Lung (tissue), 12 donors: ENCODE results near the gene MAP3K13. TPM values are rescaled to one million over a fixed set of nuclear protein-coding genes. Genes with fewer than 3 reads are reported as not detected.

Experiments used
- ATAC-seq: fragments of 200-7000 bp; cut with Tn5 transposase; one replicate; pipeline ENCODE4 v1.9.1; 2020; ENCODE audit warnings: moderate number of reproducible peaks; ENCODE audit not compliant: insufficient read depth, low FRiP score
- DNase-seq, 3 donors: peaks; one replicate each; pipeline ENCODE4 v3.0.0-alpha.2; 2013 to 2017
- H3K27ac ChIP-seq, 2 donors: one replicate each; pipeline ENCODE4 v1.5.1; 2013; ENCODE audit warnings: mild to moderate bottlenecking in 2 of 2, moderate library complexity in 2 of 2, control low read depth in 1 of 2, inconsistent platforms in 1 of 2, low read depth in 1 of 2, low read length in 1 of 2
- H3K27me3 ChIP-seq, 3 donors: one replicate each; pipeline ENCODE4 v1.5.1; 2013; ENCODE audit warnings: low read length in 2 of 3; ENCODE audit not compliant: control insufficient read depth in 3 of 3, insufficient read depth in 3 of 3
- H3K36me3 ChIP-seq, 4 donors: one replicate each; pipeline ENCODE4 v1.5.1; 2013; ENCODE audit warnings: low read length in 4 of 4, mild to moderate bottlenecking in 1 of 4, moderate library complexity in 1 of 4; ENCODE audit not compliant: control insufficient read depth in 4 of 4, insufficient read depth in 4 of 4
- H3K4me1 ChIP-seq, 5 donors: one replicate each; pipeline ENCODE4 v1.5.1; 2013; ENCODE audit warnings: low read length in 5 of 5, mild to moderate bottlenecking in 2 of 5, moderate library complexity in 1 of 5; ENCODE audit not compliant: control insufficient read depth in 5 of 5, insufficient read depth in 5 of 5
- H3K4me3 ChIP-seq: one replicate; pipeline ENCODE4 v1.5.1; 2013; ENCODE audit warnings: mild to moderate bottlenecking, control low read depth, moderate library complexity
- H3K9ac ChIP-seq, 2 donors: one replicate each; pipeline ENCODE4 v1.5.1; 2013; ENCODE audit warnings: low read length in 2 of 2, control low read depth in 1 of 2; ENCODE audit not compliant: insufficient read depth in 1 of 2
- H3K9me3 ChIP-seq, 4 donors: one replicate each; pipeline ENCODE4 v1.5.1; 2013; ENCODE audit warnings: low read length in 3 of 4, mild to moderate bottlenecking in 1 of 4, moderate library complexity in 1 of 4; ENCODE audit not compliant: control insufficient read depth in 4 of 4, insufficient read depth in 3 of 4
- WGBS, 2 donors: extraction: QIAGEN DNeasy Blood & Tissue Kit; methylation state at CpG; one replicate each; pipeline ENCODE4 v1.1.7; 2013; 5-methylcytosine and 5-hydroxymethylcytosine counted together
- polyA plus RNA-seq, 2 donors: library from polyadenylated mRNA; stranded (reverse); fragments of 200-250 nt; gene quantifications; one replicate each; pipeline ENCODE4 v1.2.1, GENCODE V29; 2013
- total RNA-seq, 2 donors: library from RNA; depleted of rRNA in 1 of 2; stranded (reverse); fragments of >200 nt in 1 of 2; gene quantifications; one replicate each; pipeline ENCODE4 v1.2.1, GENCODE V29; 2014 to 2021
- TF ChIP-seq, protein P1 (sequence below): IDR thresholded peaks from 2 replicates; pipeline ENCODE4 v1.5.1; 2012; ENCODE audit warnings: mild to moderate bottlenecking; ENCODE audit errors: control extremely low read depth, extremely low read depth
- donor health status: control.
- donor health status: control.
- donor health status: Bipolar disorder and iron deficiency.
- donor health status: healthy.
- donor health status: DM: yes; HTN: yes; CAD: no.

The MAP3K13 gene
- total and polyA plus RNA-seq, 4 donors = 20.7 to 74.8 (median 29.3) TPM

DNA sequence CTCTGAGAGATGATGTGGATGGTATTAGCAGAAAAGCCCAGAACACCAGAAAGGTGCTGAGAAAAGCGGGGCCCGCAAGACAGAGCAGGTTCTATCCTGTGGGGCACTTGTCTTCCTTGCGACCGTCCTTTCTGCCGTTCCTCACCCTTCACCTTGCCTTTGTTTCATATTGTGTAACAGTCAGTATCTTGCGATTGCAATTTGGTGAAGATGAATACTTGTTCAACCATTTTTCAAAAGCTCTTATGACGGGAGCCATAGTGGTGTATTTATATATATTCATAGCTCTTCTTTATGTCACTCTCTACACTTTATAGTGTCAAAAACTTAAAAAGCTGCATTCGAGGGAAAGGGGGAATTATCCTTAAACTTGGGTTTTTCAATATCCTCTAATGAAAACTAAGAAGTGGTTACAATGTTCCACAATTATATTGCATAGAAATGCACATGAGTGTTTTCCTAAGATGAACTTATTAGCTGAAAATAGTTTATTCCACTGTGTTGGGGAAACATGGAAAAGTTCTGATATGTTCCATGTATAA is 797 bp downstream of the MAP3K13 start:
- ATAC-seq = no peak
- peak overlapping the region; percentile 26 to 86 for H3K27ac ChIP-seq
- H3K36me3 ChIP-seq = no peaks in the 10 kb centered on the region
- no peak for DNase-seq
- 7 to 16% methylated on average over 8 of the region's 8 CpGs for WGBS, 2 donors
- H3K9me3 ChIP-seq = no peaks in the 10 kb centered on the region
- TF ChIP-seq, protein P1, sequence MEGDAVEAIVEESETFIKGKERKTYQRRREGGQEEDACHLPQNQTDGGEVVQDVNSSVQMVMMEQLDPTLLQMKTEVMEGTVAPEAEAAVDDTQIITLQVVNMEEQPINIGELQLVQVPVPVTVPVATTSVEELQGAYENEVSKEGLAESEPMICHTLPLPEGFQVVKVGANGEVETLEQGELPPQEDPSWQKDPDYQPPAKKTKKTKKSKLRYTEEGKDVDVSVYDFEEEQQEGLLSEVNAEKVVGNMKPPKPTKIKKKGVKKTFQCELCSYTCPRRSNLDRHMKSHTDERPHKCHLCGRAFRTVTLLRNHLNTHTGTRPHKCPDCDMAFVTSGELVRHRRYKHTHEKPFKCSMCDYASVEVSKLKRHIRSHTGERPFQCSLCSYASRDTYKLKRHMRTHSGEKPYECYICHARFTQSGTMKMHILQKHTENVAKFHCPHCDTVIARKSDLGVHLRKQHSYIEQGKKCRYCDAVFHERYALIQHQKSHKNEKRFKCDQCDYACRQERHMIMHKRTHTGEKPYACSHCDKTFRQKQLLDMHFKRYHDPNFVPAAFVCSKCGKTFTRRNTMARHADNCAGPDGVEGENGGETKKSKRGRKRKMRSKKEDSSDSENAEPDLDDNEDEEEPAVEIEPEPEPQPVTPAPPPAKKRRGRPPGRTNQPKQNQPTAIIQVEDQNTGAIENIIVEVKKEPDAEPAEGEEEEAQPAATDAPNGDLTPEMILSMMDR = no peak
- peaks cover 0 to 8% (median 6%) of the 10 kb centered on the region in 5 donors for H3K4me1 ChIP-seq
- H3K9ac ChIP-seq = peak overlapping the region in 1 of 2 donors; percentile 96
- H3K27me3 ChIP-seq = peaks cover 0 to 3% (median 0%) of the 10 kb centered on the region in 3 donors
- peak overlapping the region; percentile 52 for H3K4me3 ChIP-seq

DNA sequence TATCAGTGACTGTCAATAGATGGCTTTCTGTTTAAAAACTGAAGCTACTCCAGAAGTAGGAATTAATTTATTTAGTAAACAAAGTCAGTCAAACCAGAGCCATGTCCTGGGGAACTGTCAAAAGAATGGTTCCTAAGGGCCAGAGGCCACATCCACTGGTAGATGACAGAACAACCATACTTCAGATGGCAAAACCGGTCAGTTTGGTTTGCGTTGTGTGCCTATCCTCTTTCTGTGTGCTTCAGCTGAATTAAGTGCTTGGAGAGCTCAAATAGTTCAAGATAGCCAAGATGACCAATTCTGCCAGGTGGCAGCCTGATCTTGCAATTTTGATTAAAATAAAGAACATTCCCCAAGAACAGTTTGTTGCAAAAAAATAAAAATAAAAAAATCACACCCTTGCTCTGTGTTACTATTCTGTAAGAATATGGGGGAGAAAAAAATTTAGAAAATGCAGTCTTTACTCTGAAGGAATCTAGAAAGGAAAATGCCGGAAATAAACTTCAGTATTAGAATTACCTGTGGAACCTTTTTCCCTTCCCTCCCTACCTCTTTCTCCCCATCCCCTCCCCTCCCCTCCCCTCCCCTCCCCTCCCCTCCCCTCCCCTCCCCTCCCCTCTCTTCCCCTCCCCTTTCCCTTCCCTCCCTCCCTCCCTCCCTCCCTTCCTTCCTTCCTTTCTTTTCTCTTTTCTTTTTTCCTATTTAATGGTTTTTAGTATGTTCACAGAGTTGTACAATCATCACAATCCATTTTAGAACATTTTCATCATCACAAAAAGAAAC is 2.5 kb downstream of the MAP3K13 start:
- TF ChIP-seq, protein P1 = no peak
- no peak for ATAC-seq
- no peak overlapping the region for H3K9ac ChIP-seq
- H3K9me3 ChIP-seq = no peaks in the 10 kb centered on the region
- H3K4me1 ChIP-seq = peaks cover 0 to 8% (median 6%) of the 10 kb centered on the region in 5 donors
- H3K4me3 ChIP-seq = no peak overlapping the region
- H3K27me3 ChIP-seq = peaks cover 0 to 3% (median 0%) of the 10 kb centered on the region in 3 donors
- 65 to 82% methylated on average over 3 of the region's 3 CpGs for WGBS, 2 donors
- peak; percentile 56 to 77 (median 62) for DNase-seq
- no peaks in the 10 kb centered on the region for H3K36me3 ChIP-seq
- H3K27ac ChIP-seq = no peak overlapping the region

DNA sequence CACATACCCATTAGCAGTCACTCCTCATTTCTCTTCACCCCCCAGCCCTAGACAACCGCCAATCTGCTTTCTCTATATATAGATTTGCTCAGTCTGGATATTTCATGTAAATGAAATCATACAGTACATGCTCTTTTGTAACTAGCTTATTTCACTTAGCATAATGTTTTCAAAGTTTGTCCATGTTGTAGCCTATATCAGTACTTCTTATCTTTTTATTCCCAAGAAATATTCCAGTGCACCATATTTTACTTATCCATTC is 3.1 kb downstream of the MAP3K13 start:
- Histone ChIP-seq H3K4me3 (no peak overlapping the region), H3K9me3 (no peaks in the 10 kb centered on the region), H3K9ac (no peak overlapping the region), H3K27ac (no peak overlapping the region), H3K27me3 (peaks cover 0 to 3% (median 0%) of the 10 kb centered on the region in 3 donors), H3K36me3 (no peaks in the 10 kb centered on the region), H3K4me1 (peaks cover 0 to 8% (median 6%) of the 10 kb centered on the region in 5 donors)
- DNase-seq (no peak), ATAC-seq (no peak)
- TF ChIP-seq, protein P1 = no peak
- WGBS, 2 donors = 62 to 87% methylated on average over 1 of the region's 1 CpG
